Stimulated activated CD8-positive, alpha-beta memory T cell treated with anti-CD3 and anti-CD28 coated beads, Interleukin-15, amount 100 ng/mL, for 24 hours (primary cell): ENCODE measurements around the gene CNTD1.
"Not testable (repeated sequence)": the region's sequence is repeated elsewhere in the genome, so short reads cannot be mapped to it uniquely, and the experiment has no call there.

Experiments used
- DNase-seq: peaks from one replicate; pipeline ENCODE4 v3.0.0-alpha.2; 2020; ENCODE audit warnings: low read depth

CNTD1 gene

GRCh38 chr17:42798383-42799380 lies at the start of gene CNTD1, which contains the start of gene COA3:
TSS of gene CNTD1 (plus strand) at chr17:42798861. CDS start at chr17:42799068, 207 bp downstream.
TSS of gene COA3 (minus strand) at chr17:42798704. CDS start at chr17:42798681, 23 bp downstream.
- DNase-seq: peak; percentile 54

- DNase-seq: no peak
Measured at GRCh38 chr17:42748908-42749798, 49.5 kb upstream of the CNTD1 start.

GRCh38 chr17:42750739-42751344 lies 47.8 kb upstream of the CNTD1 start:
- no peak for DNase-seq

GRCh38 chr17:42751628-42752027 lies 47.0 kb upstream of the CNTD1 start:
- no peak for DNase-seq

- DNase-seq: no peak
Measured at GRCh38 chr17:42754782-42755181, 43.9 kb upstream of the CNTD1 start.

GRCh38 chr17:42759982-42760651 lies 38.5 kb upstream of the CNTD1 start:
- DNase-seq: no peak

GRCh38 chr17:42760652-42761581 lies 37.7 kb upstream of the CNTD1 start, which contains the start of gene RAMP2:
TSS of gene RAMP2 (plus strand) at chr17:42761227. CDS start at chr17:42761262, 35 bp downstream.
- no peak for DNase-seq

GRCh38 chr17:42761638-42762037 lies 37.0 kb upstream of the CNTD1 start:
- no peak for DNase-seq

GRCh38 chr17:42766124-42766523 lies 32.5 kb upstream of the CNTD1 start:
- DNase-seq: no peak

- no peak for DNase-seq
Measured at GRCh38 chr17:42767512-42767911, 31.1 kb upstream of the CNTD1 start.

- not testable (repeated sequence) for DNase-seq
Measured at GRCh38 chr17:42768006-42768405, 30.7 kb upstream of the CNTD1 start.

GRCh38 chr17:42769964-42770363 lies 28.7 kb upstream of the CNTD1 start:
- DNase-seq: not testable (repeated sequence)

- no peak for DNase-seq
Measured at GRCh38 chr17:42772945-42773289, 25.7 kb upstream of the CNTD1 start.

GRCh38 chr17:42773290-42774035 lies 25.2 kb upstream of the CNTD1 start, which contains the start of gene VPS25:
TSS of gene VPS25 (plus strand) at chr17:42773449. CDS start at chr17:42773476, 27 bp downstream.
- peak; percentile 47 for DNase-seq

- no peak for DNase-seq
Measured at GRCh38 chr17:42774066-42774745, 24.5 kb upstream of the CNTD1 start.

- DNase-seq: no peak
Measured at GRCh38 chr17:42775534-42776098, 23.0 kb upstream of the CNTD1 start.

- DNase-seq: no peak
Measured at GRCh38 chr17:42778570-42778969, 20.1 kb upstream of the CNTD1 start.

GRCh38 chr17:42779304-42779935 lies 19.2 kb upstream of the CNTD1 start:
- DNase-seq: no peak
